Effector memory CD8-positive, alpha-beta T cell (primary cell): ENCODE results near the gene KIAA1958.
"Not testable (repeated sequence)": the region's sequence is repeated elsewhere in the genome, so short reads cannot be mapped to it uniquely, and the experiment has no call there.

ENCODE experiments used
- ATAC-seq: fragments of 150-1000 bp; cut with Tn5 transposase; replicated peaks from 2 replicates; pipeline ENCODE4 v1.10.0; 2021; ENCODE audit warnings: mild to moderate bottlenecking, moderate library complexity
- DNase-seq, 3 experiments: peaks; one replicate each; pipeline ENCODE4 v3.0.0; 2021
- H3K27ac Mint-ChIP-seq, 2 donors: one replicate each; pipeline ENCODE4 v1.8.0; 2022; ENCODE audit warnings: mild to moderate bottlenecking in 2 of 2, mixed read lengths in 2 of 2, moderate library complexity in 2 of 2
- H3K27me3 Mint-ChIP-seq, 2 donors: one replicate each; pipeline ENCODE4 v1.8.0; 2022; ENCODE audit warnings: mixed read lengths in 2 of 2
- H3K36me3 Mint-ChIP-seq: one replicate; pipeline ENCODE4 v1.8.0; 2022; ENCODE audit warnings: mild to moderate bottlenecking, moderate library complexity, mixed read lengths; ENCODE audit not compliant: insufficient read depth
- H3K4me1 Mint-ChIP-seq, 2 donors: one replicate each; pipeline ENCODE4 v1.8.0; 2022; ENCODE audit warnings: low read depth in 2 of 2, mixed read lengths in 2 of 2
- H3K4me3 Mint-ChIP-seq, 2 donors: one replicate each; pipeline ENCODE4 v1.8.0; 2022; ENCODE audit warnings: mild to moderate bottlenecking in 2 of 2, mixed read lengths in 2 of 2, moderate library complexity in 2 of 2
- H3K9me3 Mint-ChIP-seq, 2 donors: one replicate each; pipeline ENCODE4 v1.8.0; 2022; ENCODE audit warnings: mixed read lengths in 2 of 2

Gene KIAA1958

GRCh38 chr9:112665347-112665746 is 178.7 kb downstream of the KIAA1958 start:
- Mint-ChIP-seq H3K36me3 (no peaks in the 10 kb centered on the region), H3K27ac (no peak overlapping the region), H3K27me3 (peaks cover 0 to 6% of the 10 kb centered on the region in 2 donors), H3K4me3 (no peak overlapping the region), H3K9me3 (no peaks in the 10 kb centered on the region), H3K4me1 (no peaks in the 10 kb centered on the region)
- ATAC-seq (no peak), DNase-seq (no peak)

- no peak overlapping the region for H3K4me3 Mint-ChIP-seq
- DNase-seq (no peak), ATAC-seq (no peak)
Observed at GRCh38 chr9:112669326-112669725, 182.7 kb downstream of the KIAA1958 start.

GRCh38 chr9:112670991-112671625 is 184.5 kb downstream of the KIAA1958 start:
- Mint-ChIP-seq H3K4me1 (no peaks in the 10 kb centered on the region), H3K4me3 (no peak overlapping the region), H3K9me3 (no peaks in the 10 kb centered on the region), H3K27me3 (peaks cover 0 to 15% of the 10 kb centered on the region in 2 donors), H3K27ac (no peak overlapping the region), H3K36me3 (peaks cover 2% of the 10 kb centered on the region)
- DNase-seq: no peak
- ATAC-seq: no peak

More at GRCh38 chr9:112669326-112669725, 182.7 kb downstream of the KIAA1958 start:
- Mint-ChIP-seq H3K9me3 (no peaks in the 10 kb centered on the region), H3K4me1 (no peaks in the 10 kb centered on the region), H3K27me3 (peaks cover 0 to 6% of the 10 kb centered on the region in 2 donors), H3K27ac (no peak overlapping the region), H3K36me3 (no peaks in the 10 kb centered on the region)

GRCh38 chr9:112673221-112673620 is 186.6 kb downstream of the KIAA1958 start:
- H3K27ac Mint-ChIP-seq, H3K36me3 Mint-ChIP-seq, ATAC-seq, H3K4me1 Mint-ChIP-seq, DNase-seq, H3K4me3 Mint-ChIP-seq: not testable (repeated sequence)
- Mint-ChIP-seq H3K27me3 (peaks cover 0 to 15% of the 10 kb centered on the region in 2 donors), H3K9me3 (peaks cover 7 to 14% of the 10 kb centered on the region in 2 donors)

- DNase-seq (no peak), ATAC-seq (no peak)
- Mint-ChIP-seq H3K36me3 (peaks cover 2% of the 10 kb centered on the region), H3K4me1 (no peaks in the 10 kb centered on the region), H3K9me3 (peaks cover 11 to 14% of the 10 kb centered on the region in 2 donors), H3K27me3 (peaks cover 0 to 25% of the 10 kb centered on the region in 2 donors), H3K4me3 (no peak overlapping the region), H3K27ac (no peak overlapping the region)
Observed at GRCh38 chr9:112677040-112677439, 190.4 kb downstream of the KIAA1958 start.

GRCh38 chr9:112680731-112681402 is 194.2 kb downstream of the KIAA1958 start:
- H3K4me3 Mint-ChIP-seq: no peak overlapping the region
- peaks cover 0 to 16% of the 10 kb centered on the region in 2 donors for H3K27me3 Mint-ChIP-seq

GRCh38 chr9:112689161-112689740 is 202.6 kb downstream of the KIAA1958 start:
- Mint-ChIP-seq H3K9me3 (no peaks in the 10 kb centered on the region), H3K27ac (no peak overlapping the region), H3K27me3 (no peaks in the 10 kb centered on the region), H3K36me3 (peaks cover 50% of the 10 kb centered on the region), H3K4me3 (no peak overlapping the region), H3K4me1 (no peaks in the 10 kb centered on the region)
- ATAC-seq: no peak
- no peak for DNase-seq

More at GRCh38 chr9:112680731-112681402, 194.2 kb downstream of the KIAA1958 start:
- DNase-seq (no peak), ATAC-seq (no peak)
- Mint-ChIP-seq H3K9me3 (peaks cover 11 to 14% of the 10 kb centered on the region in 2 donors), H3K36me3 (peaks cover 4% of the 10 kb centered on the region), H3K27ac (no peak overlapping the region), H3K4me1 (no peaks in the 10 kb centered on the region)

- Mint-ChIP-seq H3K9me3 (no peaks in the 10 kb centered on the region), H3K4me3 (no peak overlapping the region), H3K27ac (peak overlapping the region in 1 of 2 donors; percentile 81), H3K4me1 (peaks cover 3 to 6% of the 10 kb centered on the region in 2 donors), H3K36me3 (peaks cover 25% of the 10 kb centered on the region), H3K27me3 (no peaks in the 10 kb centered on the region)
- ATAC-seq: no peak
- no peak for DNase-seq
Observed at GRCh38 chr9:112694706-112695555, 208.3 kb downstream of the KIAA1958 start.

- no peak overlapping the region for H3K4me3 Mint-ChIP-seq
- H3K4me1 Mint-ChIP-seq: peaks cover 3 to 6% of the 10 kb centered on the region in 2 donors
- ATAC-seq: no peak
- peaks cover 25% of the 10 kb centered on the region for H3K36me3 Mint-ChIP-seq
- no peaks in the 10 kb centered on the region for H3K9me3 Mint-ChIP-seq
- H3K27ac Mint-ChIP-seq: peak overlapping the region; percentile 49 to 76
- H3K27me3 Mint-ChIP-seq: no peaks in the 10 kb centered on the region
- no peak for DNase-seq
Observed at GRCh38 chr9:112696461-112696860, 209.8 kb downstream of the KIAA1958 start.

- Mint-ChIP-seq H3K27ac (peak overlapping the region in 1 of 2 donors; percentile 28), H3K36me3 (peaks cover 10% of the 10 kb centered on the region)
- ATAC-seq: peak; percentile 93
Observed at GRCh38 chr9:112699230-112699629, 212.6 kb downstream of the KIAA1958 start.

GRCh38 chr9:112700085-112700484 is 213.5 kb downstream of the KIAA1958 start:
- no peak for ATAC-seq
- peaks cover 10% of the 10 kb centered on the region for H3K36me3 Mint-ChIP-seq
- no peaks in the 10 kb centered on the region for H3K9me3 Mint-ChIP-seq
- no peak for DNase-seq
- peak overlapping the region in 1 of 2 donors; percentile 28 for H3K27ac Mint-ChIP-seq
- no peak overlapping the region for H3K4me3 Mint-ChIP-seq
- H3K27me3 Mint-ChIP-seq: no peaks in the 10 kb centered on the region
- peaks cover 3 to 11% of the 10 kb centered on the region in 2 donors for H3K4me1 Mint-ChIP-seq

More at GRCh38 chr9:112699230-112699629, 212.6 kb downstream of the KIAA1958 start:
- H3K27me3 Mint-ChIP-seq: no peaks in the 10 kb centered on the region
- no peak for DNase-seq
- H3K4me1 Mint-ChIP-seq: peaks cover 3 to 11% of the 10 kb centered on the region in 2 donors
- no peak overlapping the region for H3K4me3 Mint-ChIP-seq
- H3K9me3 Mint-ChIP-seq: no peaks in the 10 kb centered on the region

GRCh38 chr9:112703304-112703703 is 216.7 kb downstream of the KIAA1958 start:
- H3K4me3 Mint-ChIP-seq: no peak overlapping the region
- no peak for DNase-seq
- ATAC-seq: no peak
- peaks cover 7 to 14% of the 10 kb centered on the region in 2 donors for H3K4me1 Mint-ChIP-seq
- no peaks in the 10 kb centered on the region for H3K9me3 Mint-ChIP-seq
- no peak overlapping the region for H3K27ac Mint-ChIP-seq
- no peaks in the 10 kb centered on the region for H3K27me3 Mint-ChIP-seq
- H3K36me3 Mint-ChIP-seq: no peaks in the 10 kb centered on the region
